Esophagus muscularis mucosa (tissue), 4 donors: Measurements from ENCODE around the gene PFDN6.

Source experiments
- EP300 ChIP-seq: sonication (generic); formaldehyde crosslinking; IDR thresholded peaks from one replicate; pipeline ENCODE4 v1.6.1; 2017; ENCODE audit warnings: antibody characterized with exemption
- POLR2A ChIP-seq: fragments of 450-650 bp; IDR thresholded peaks from one replicate; pipeline ENCODE4 v1.6.1; 2017; ENCODE audit warnings: antibody characterized with exemption, moderate library complexity, mild to moderate bottlenecking, low read depth
- POLR2AphosphoS5 ChIP-seq, 2 donors: sonication (generic); formaldehyde crosslinking; IDR thresholded peaks; one replicate each; pipeline ENCODE4 v1.6.1; 2017; ENCODE audit warnings: antibody characterized with exemption in 2 of 2
- TF ChIP-seq, protein P1 (sequence below), 3 experiments: fragments of 200-600 bp in 2 of 3; fragments of 450-650 bp in 1 of 3; sonication (generic) in 2 of 3; IDR thresholded peaks; one replicate each; pipeline ENCODE4 v1.5.1; 2017 to 2019; ENCODE audit warnings: antibody characterized with exemption in 3 of 3, mild to moderate bottlenecking in 2 of 3, moderate library complexity in 1 of 3

DNA sequence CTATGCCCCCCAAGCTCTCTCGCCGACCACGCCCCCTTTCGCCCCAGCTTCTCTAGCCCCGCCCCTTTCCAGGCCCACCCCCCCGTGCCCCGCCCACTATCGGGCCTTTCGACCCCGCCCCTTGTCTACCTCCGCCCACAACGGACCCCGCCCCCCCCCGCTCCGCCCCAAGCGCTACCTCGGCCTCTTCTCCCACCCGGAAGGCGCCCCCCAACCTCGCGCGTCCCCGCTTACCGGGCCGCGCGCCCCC, 27.9 kb downstream of the PFDN6 start:
- TF ChIP-seq, protein P1, sequence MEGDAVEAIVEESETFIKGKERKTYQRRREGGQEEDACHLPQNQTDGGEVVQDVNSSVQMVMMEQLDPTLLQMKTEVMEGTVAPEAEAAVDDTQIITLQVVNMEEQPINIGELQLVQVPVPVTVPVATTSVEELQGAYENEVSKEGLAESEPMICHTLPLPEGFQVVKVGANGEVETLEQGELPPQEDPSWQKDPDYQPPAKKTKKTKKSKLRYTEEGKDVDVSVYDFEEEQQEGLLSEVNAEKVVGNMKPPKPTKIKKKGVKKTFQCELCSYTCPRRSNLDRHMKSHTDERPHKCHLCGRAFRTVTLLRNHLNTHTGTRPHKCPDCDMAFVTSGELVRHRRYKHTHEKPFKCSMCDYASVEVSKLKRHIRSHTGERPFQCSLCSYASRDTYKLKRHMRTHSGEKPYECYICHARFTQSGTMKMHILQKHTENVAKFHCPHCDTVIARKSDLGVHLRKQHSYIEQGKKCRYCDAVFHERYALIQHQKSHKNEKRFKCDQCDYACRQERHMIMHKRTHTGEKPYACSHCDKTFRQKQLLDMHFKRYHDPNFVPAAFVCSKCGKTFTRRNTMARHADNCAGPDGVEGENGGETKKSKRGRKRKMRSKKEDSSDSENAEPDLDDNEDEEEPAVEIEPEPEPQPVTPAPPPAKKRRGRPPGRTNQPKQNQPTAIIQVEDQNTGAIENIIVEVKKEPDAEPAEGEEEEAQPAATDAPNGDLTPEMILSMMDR (IDR thresholded peaks at IDR 0.05): no peak
- TF ChIP-seq POLR2A: no peak
- no peak for TF ChIP-seq EP300
- no peak for TF ChIP-seq POLR2AphosphoS5 (IDR thresholded peaks at IDR 0.05)
